ENCODE measurements around the gene TRIM41. TPM values are rescaled to one million over a fixed set of nuclear protein-coding genes. Genes with fewer than 3 reads are reported as not detected.
A peak's percentile ranks its signal among the peaks of the same experiment; 100 is the strongest.

Gene TRIM41
- total RNA-seq, 1 donor from 2014 or later, result 17.5 TPM

GRCh38 chr5:181203777-181204112, 19.3 kb upstream of the TRIM41 start:
- peak overlapping the region; percentile 42 for H3K4me3 ChIP-seq (ENCODE audit: low read depth, low read length)
- no peak for DNase-seq (ENCODE audit: low read depth)
- no peak for TF ChIP-seq CTCF (IDR thresholded peaks at IDR 0.05; ENCODE audit: insufficient read depth, low read length, poor library complexity, severe bottlenecking)
- peaks cover 7% of the 10 kb centered on the region for H3K27me3 ChIP-seq (ENCODE audit: control insufficient read depth, insufficient read depth, low read length)
- no peaks in the 10 kb centered on the region for H3K36me3 ChIP-seq (ENCODE audit: control insufficient read depth, insufficient read depth, low read length)

GRCh38 chr5:181204113-181204825, 18.8 kb upstream of the TRIM41 start:
- H3K27me3 ChIP-seq (ENCODE audit: control insufficient read depth, insufficient read depth, low read length), result peaks cover 7% of the 10 kb centered on the region
- peak overlapping the region; percentile 42 for H3K4me3 ChIP-seq (ENCODE audit: low read depth, low read length)
- DNase-seq (ENCODE audit: low read depth), result no peak
- TF ChIP-seq CTCF (IDR thresholded peaks at IDR 0.05; ENCODE audit: insufficient read depth, low read length, poor library complexity, severe bottlenecking), result no peak
- H3K36me3 ChIP-seq (ENCODE audit: control insufficient read depth, insufficient read depth, low read length), result no peaks in the 10 kb centered on the region

- peak within 1 kb of the TSS; percentile 42 for H3K4me3 ChIP-seq (ENCODE audit: low read depth, low read length)
- TF ChIP-seq CTCF (IDR thresholded peaks at IDR 0.05; ENCODE audit: insufficient read depth, low read length, poor library complexity, severe bottlenecking), result no peak
- peaks cover 7% of the 10 kb centered on the region for H3K27me3 ChIP-seq (ENCODE audit: control insufficient read depth, insufficient read depth, low read length)
- DNase-seq (ENCODE audit: low read depth), result no peak
- H3K36me3 ChIP-seq (ENCODE audit: control insufficient read depth, insufficient read depth, low read length), result no peaks in the 10 kb centered on the region
Observed at GRCh38 chr5:181204826-181205760, 18.0 kb upstream of the TRIM41 start, which contains the start of gene TRIM7. TSS of gene TRIM7 (minus strand) at chr5:181205196. CDS start at chr5:181205110, 86 bp downstream.

GRCh38 chr5:181205761-181206649, 17.1 kb upstream of the TRIM41 start:
- Histone ChIP-seq H3K27me3 (ENCODE audit: control insufficient read depth, insufficient read depth, low read length) (peaks cover 7% of the 10 kb centered on the region), H3K4me3 (ENCODE audit: low read depth, low read length) (peak overlapping the region; percentile 14), H3K36me3 (ENCODE audit: control insufficient read depth, insufficient read depth, low read length) (no peaks in the 10 kb centered on the region)
- no peak for DNase-seq (ENCODE audit: low read depth)
- TF ChIP-seq CTCF (IDR thresholded peaks at IDR 0.05; ENCODE audit: insufficient read depth, low read length, poor library complexity, severe bottlenecking), result no peak

GRCh38 chr5:181207214-181207959, 15.7 kb upstream of the TRIM41 start:
- TF ChIP-seq CTCF (IDR thresholded peaks at IDR 0.05; ENCODE audit: insufficient read depth, low read length, poor library complexity, severe bottlenecking), result no peak
- H3K4me3 ChIP-seq (ENCODE audit: low read depth, low read length), result peak overlapping the region; percentile 45
- DNase-seq (ENCODE audit: low read depth), result no peak
- H3K27me3 ChIP-seq (ENCODE audit: control insufficient read depth, insufficient read depth, low read length), result peaks cover 7% of the 10 kb centered on the region
- no peaks in the 10 kb centered on the region for H3K36me3 ChIP-seq (ENCODE audit: control insufficient read depth, insufficient read depth, low read length)
